ENCODE data around the gene STIMATE.

Gene STIMATE

GRCh38 chr3:52897130-52898122 is at the start of gene STIMATE:
Gene STIMATE, minus strand, starts transcription at chr3:52897548. Its CDS starts 98 bp downstream, at chr3:52897450.
- DNase-seq, result peak; percentile 85 to 88

DNA sequence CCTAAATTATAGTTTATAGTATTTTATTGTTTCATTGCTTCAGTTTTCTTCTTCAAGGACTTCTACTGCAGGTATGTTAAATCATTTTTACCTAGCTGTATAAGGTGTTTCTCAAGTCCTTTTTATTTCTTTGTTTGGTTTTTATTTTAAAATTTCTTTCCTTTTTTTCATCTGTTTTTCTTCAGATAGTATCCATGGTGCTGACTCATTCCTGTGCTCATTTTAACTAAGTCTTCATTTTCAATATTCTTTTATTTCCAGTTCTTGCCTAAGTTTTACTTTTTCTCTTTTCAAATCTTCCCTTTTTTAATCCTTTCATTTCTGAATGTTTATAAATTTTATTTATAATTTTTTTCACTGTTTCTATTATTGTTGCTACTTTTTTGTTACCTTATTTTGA is 42.3 kb upstream of the STIMATE start:
- DNase-seq, result no peak

GRCh38 chr3:52934630-52935530 is 37.5 kb upstream of the STIMATE start:
- peak; percentile 45 to 58 for DNase-seq

DNA sequence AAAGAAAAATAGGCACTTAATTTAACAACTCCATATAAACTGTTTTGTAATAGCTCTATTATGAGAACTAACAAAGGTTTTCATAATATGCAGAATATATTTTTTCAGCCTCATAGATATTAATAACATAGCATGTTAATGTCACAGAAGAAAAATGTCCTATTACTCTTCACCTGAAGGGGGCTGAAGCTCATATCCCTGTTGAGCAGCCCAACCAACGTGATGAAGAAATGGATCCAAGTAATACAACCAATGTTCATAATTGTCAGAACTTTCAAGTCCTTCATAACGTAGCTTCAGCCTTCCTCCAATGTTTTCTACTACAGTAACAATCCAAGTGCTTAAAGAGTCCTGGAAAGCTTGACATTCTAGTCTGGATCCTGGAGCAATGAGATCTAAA is 34.5 kb upstream of the STIMATE start:
- DNase-seq, result no peak

DNA sequence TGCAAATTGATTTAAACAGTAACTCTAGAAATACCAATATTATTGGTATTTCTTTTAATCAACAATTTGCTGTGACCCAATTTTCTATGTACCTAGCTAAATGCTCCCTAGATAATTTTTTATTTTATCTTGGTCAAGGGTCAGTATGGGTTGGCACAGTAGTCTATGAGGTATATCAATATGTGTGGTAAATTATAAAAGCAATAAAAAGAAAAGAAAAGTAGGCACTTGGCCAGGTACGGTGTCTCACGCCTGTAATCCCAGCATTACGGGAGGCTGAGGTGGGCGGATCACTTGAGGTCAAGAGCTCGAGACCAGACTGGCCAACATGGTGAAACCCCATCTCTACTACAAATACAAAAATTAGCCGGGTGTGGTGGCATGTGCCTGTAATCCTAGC is 34.0 kb upstream of the STIMATE start:
- no peak for DNase-seq

DNA sequence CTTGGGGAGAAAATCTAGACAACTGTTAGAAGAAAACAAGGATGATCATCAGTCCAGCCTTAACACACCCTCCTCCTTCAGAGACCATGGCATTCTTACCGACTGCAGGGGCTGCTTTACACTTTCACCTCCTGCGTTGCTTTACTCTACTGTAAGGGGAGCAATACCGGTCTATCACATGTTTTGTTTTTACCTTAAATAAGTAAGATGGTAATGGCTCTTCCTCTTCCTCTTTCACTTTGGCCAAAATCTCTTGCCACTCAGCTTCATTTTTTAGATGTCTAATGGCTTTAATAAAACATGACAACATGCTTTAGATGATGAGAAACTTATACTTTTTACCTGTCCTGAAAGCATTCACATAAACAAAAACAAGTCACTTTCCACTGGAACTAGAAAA is 33.4 kb upstream of the STIMATE start:
- DNase-seq, result no peak

DNA sequence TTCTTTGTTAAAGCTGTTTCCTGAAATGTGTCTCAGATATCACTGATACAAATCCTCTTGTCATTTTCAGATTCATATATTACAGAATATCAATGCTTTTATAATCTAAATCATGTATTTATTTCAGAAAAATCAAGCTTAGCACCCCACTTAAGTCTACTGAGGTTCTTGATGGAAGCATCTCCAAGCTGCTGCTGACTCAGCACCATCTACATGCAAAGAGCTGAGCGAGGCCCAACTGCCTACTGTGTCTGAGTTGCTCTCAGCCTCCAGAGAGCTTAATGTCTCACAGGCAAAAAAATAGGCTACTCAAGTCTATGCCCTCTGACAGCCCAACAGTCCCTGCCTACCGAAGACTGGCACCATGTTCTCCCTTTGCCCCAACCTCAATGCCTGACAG is 29.2 kb upstream of the STIMATE start:
- DNase-seq, result no peak

DNA sequence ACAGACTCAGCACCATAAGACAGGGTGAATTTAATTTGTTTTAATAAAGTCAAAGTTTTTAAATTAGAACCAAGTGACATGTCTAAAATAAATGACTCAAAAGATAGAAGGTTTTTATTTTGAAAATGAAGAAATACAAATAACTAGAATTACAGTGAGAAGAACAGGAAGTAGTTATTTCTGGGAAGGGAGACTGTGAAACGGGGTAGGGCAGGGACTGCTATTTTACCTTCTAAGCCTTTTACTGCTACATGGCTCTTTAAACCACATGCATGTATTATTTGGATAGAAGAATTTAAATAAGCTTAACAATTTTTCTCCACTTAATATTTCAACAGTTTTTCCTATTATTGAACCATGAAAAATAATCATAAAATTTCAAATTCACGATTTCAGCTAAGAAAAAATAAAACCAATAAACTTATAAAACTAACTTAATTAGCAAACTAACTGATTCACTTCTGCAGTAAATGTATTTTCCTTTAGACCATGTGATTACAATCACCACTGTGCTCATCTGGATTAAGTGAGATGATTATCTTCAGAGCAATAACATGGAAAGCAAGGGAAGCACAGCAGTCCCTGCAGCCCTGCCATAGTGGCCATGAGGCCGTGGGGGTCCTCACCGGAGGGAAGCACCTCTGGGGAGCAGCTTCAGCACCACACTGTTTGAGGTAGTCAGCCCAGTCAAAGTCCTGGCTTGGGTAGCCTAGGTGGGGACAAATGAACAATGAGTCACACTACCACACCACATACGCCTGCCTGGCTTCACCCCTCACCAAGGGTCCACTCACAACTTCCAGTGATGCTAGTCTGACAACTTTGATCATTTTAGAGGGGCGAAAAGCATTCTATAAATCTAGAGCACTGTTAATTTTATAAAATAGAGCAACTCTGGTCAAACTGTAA is 28.3 kb upstream of the STIMATE start:
- DNase-seq, result no peak

DNA sequence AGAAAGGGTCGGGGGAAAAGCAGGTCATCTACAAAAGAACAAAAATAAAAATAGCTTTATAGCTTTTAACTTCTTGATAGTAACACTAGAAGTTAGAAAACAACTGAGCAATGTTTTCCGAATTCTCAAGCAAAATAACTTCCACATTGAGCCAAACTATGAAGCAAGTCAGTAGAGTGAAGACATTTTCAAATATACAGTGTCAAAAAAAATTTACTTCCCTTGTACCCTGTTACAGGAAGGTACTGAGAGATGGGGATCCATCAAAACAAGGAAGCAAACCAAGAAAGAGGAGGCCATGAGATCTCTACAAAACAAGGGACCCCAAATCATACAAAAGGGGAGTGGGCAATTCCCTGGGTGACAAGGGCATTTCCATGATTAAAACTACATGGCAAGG is 26.6 kb upstream of the STIMATE start:
- DNase-seq, result no peak

GRCh38 chr3:52920841-52921240 is 23.5 kb upstream of the STIMATE start:
- DNase-seq, result no peak

GRCh38 chr3:52917044-52917443 is 19.7 kb upstream of the STIMATE start:
- DNase-seq, result no peak

DNA sequence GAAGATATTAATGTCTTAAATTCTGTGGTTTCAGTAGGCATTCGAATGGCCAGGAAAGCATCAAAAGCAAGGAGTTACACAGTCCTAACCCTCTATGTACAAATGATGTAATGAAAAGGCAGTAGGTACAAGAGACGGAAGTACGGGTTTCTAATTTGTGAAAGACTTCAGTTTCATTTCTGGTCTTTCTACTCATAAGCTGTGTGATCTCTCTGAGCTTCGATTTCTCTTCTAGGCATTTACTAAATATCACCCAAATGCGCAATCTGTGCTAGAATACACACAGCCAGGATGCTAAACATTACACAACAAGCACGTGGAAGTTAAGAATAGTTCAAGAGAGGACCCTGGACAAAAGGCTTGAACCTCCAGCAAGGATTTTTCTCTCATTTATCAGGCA is 17.9 kb upstream of the STIMATE start:
- no peak for DNase-seq

DNA sequence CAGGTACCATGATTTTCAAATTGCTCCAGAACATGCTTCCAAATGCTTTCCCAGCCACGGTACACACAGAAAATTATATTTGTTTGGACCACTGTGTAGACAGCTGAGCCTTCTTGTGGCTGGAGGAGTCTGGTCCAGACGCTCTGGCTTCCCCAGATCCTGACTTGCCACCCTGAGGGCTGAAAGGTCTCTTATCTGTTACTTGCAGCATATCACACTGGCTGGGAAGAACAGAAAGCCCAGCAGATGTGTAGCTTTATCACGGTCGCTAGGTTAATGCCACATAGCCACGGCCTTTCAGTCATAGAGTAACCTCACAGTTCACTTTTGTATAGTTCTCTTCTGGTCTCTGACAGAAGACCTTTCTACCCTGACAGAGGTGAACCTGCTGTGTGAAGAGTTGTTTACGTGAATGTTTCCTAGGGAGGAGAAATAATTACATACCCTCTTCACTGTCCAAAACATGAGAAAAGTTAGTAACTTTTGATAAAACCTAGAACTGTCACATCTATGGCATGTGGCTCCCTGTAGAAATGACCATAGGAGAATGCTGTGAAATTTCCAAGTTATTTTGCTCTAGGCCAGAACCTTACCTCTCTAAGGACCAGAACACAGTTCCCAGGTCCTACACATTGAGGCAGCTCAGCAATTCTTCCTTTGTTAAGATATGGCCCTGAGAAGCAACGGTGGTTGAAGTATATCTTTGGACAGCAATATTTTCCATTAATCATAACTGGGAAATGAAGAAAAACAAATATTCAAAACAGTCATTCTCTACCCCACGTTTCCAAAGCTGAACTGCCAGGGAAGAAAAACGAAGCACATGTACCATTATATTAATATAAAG is 15.8 kb upstream of the STIMATE start:
- no peak for DNase-seq

DNA sequence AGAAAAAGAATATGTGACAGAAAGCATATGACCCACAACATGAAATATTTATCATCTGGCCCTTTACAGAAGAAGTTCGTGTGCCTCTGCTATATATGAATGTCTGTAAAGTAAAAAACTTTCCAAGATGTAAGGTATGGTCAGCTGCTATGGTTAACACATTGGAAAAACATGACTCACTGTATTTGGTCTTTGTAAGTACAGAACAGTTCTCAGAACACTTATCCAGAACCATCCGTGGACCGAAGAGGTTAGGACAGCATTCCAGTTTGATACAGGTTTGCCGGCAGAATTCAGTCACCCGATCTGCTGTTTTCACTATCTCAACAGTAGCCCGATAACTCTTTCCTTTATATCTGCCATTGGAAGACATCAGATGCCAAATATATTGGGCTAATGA is 13.5 kb upstream of the STIMATE start:
- DNase-seq, result no peak

- DNase-seq, result no peak
Observed at GRCh38 chr3:52907497-52907896, 10.1 kb upstream of the STIMATE start.

GRCh38 chr3:52904552-52904951 is 7.2 kb upstream of the STIMATE start:
- DNase-seq, result no peak

GRCh38 chr3:52904000-52904399 is 6.7 kb upstream of the STIMATE start:
- no peak for DNase-seq

GRCh38 chr3:52896613-52897012 is 735 bp downstream of the STIMATE start:
- no peak for DNase-seq

DNA sequence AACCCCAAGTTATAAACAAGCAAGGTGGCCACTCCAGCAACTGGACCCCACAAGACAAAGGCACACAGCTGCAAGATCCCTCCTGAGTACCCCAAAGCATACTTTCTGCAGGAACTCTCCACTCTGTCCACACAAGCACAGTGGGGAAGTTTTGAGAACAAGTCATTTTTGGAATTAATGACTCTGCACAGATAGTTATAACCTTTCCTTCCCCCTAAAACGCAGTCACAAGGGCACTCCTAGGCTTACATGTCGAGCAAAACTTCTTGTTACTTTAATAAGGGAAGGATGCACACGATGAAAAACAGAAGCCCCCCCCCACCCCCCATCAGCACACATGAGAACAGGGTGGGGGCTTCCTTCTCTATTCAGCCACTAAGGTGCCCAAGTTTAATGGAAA is 1.2 kb downstream of the STIMATE start:
- DNase-seq, result no peak

GRCh38 chr3:52895418-52895817 is 1.9 kb downstream of the STIMATE start:
- peak; percentile 34 to 52 for DNase-seq

DNA sequence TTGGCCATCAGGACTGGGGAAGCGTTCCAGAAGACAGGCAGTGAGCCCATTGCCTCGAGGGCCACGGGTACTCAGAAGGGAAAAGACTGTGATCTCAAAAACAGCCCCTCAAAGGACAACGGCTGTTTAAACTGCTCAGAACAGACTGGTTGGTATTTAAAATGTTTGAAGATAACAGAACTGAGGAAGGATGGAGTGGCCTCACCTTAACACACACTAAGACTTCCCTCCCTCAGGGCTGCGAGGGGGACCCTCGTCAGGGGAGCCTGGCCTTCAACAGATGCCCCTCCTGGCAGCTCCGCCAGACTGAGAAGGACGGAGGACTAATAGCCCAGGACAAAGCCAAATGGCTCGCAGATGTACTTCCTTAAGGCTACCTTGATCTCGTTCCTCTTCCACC is 2.6 kb downstream of the STIMATE start:
- DNase-seq, result no peak

GRCh38 chr3:52893723-52894122 is 3.6 kb downstream of the STIMATE start:
- no peak for DNase-seq

All from activated CD4-positive, alpha-beta T cell treated with anti-CD3 and anti-CD28 coated beads, Interleukin-2, amount 50 U/mL, for 48 hours (primary cell).